DMS153 (cell line): ENCODE measurements around the gene ENAH.
"Not testable (repeated sequence)": the region's sequence is repeated elsewhere in the genome, so short reads cannot be mapped to it uniquely, and the experiment has no call there.

ENCODE experiments used
- DNase-seq: peaks from one replicate; lab custom pipeline; 2025; lab: John Stamatoyannopoulos, UW

ENAH gene

GRCh38 chr1:225644666-225645065 lies 8.3 kb downstream of the ENAH start:
- DNase-seq = no peak

- DNase-seq = no peak
Observed at GRCh38 chr1:225642177-225642576, 10.7 kb downstream of the ENAH start.

- no peak for DNase-seq
Observed at GRCh38 chr1:225638853-225639252, 14.1 kb downstream of the ENAH start.

- no peak for DNase-seq
Observed at GRCh38 chr1:225637651-225638199, 15.2 kb downstream of the ENAH start.

- not testable (repeated sequence) for DNase-seq
Observed at GRCh38 chr1:225636992-225637391, 15.9 kb downstream of the ENAH start.

GRCh38 chr1:225635649-225636048 lies 17.3 kb downstream of the ENAH start:
- no peak for DNase-seq

GRCh38 chr1:225632836-225633235 lies 20.1 kb downstream of the ENAH start:
- not testable (repeated sequence) for DNase-seq

GRCh38 chr1:225631021-225631663 lies 21.8 kb downstream of the ENAH start:
- no peak for DNase-seq

GRCh38 chr1:225629483-225629882 lies 23.4 kb downstream of the ENAH start:
- DNase-seq = no peak

GRCh38 chr1:225628794-225629193 lies 24.1 kb downstream of the ENAH start:
- DNase-seq = not testable (repeated sequence)

- DNase-seq = no peak
Observed at GRCh38 chr1:225627304-225627947, 25.5 kb downstream of the ENAH start.

GRCh38 chr1:225626698-225627097 lies 26.2 kb downstream of the ENAH start:
- no peak for DNase-seq

GRCh38 chr1:225617956-225618355 lies 35.0 kb downstream of the ENAH start:
- no peak for DNase-seq

- DNase-seq = no peak
Observed at GRCh38 chr1:225617479-225617878, 35.4 kb downstream of the ENAH start.

- DNase-seq = not testable (repeated sequence)
Observed at GRCh38 chr1:225615403-225615790, 37.5 kb downstream of the ENAH start.

GRCh38 chr1:225613006-225613405 lies 39.9 kb downstream of the ENAH start:
- DNase-seq = no peak

- no peak for DNase-seq
Observed at GRCh38 chr1:225612287-225612686, 40.6 kb downstream of the ENAH start.

GRCh38 chr1:225611537-225612223 lies 41.2 kb downstream of the ENAH start:
- DNase-seq = no peak

GRCh38 chr1:225610539-225610938 lies 42.4 kb downstream of the ENAH start:
- DNase-seq = no peak

- DNase-seq = no peak
Observed at GRCh38 chr1:225608014-225608796, 44.7 kb downstream of the ENAH start.

- DNase-seq = no peak
Observed at GRCh38 chr1:225607355-225607754, 45.6 kb downstream of the ENAH start.
